Nephron progenitor cell (in vitro differentiated cells): ENCODE measurements around the gene METTL25B.

Experiments used
- DNase-seq: peaks from one replicate; pipeline ENCODE4 v3.0.0; 2021
- H3K27ac Mint-ChIP-seq: 2 replicates; pipeline ENCODE4 v1.8.0; 2021; ENCODE audit warnings: mild to moderate bottlenecking, moderate library complexity, mixed read lengths
- H3K27me3 Mint-ChIP-seq: 2 replicates; pipeline ENCODE4 v1.8.0; 2021; ENCODE audit warnings: mild to moderate bottlenecking, low read depth, mixed read lengths; ENCODE audit not compliant: poor library complexity
- H3K36me3 Mint-ChIP-seq: 2 replicates; pipeline ENCODE4 v1.8.0; 2021; ENCODE audit warnings: low read depth, mixed read lengths
- H3K4me1 Mint-ChIP-seq: 2 replicates; pipeline ENCODE4 v1.8.0; 2021; ENCODE audit warnings: mixed read lengths
- H3K4me3 Mint-ChIP-seq: 2 replicates; pipeline ENCODE4 v1.8.0; 2021; ENCODE audit warnings: mild to moderate bottlenecking, moderate library complexity, mixed read lengths
- H3K9me3 Mint-ChIP-seq: 2 replicates; pipeline ENCODE4 v1.8.0; 2021; ENCODE audit warnings: mild to moderate bottlenecking, moderate library complexity, mixed read lengths
- TF ChIP-seq, protein P1 (sequence below): fragments of 200-600 bp; sonication (generic); IDR thresholded peaks from 2 replicates; pipeline ENCODE4 v1.5.0; 2021; ENCODE audit warnings: antibody characterized with exemption

METTL25B gene

DNA sequence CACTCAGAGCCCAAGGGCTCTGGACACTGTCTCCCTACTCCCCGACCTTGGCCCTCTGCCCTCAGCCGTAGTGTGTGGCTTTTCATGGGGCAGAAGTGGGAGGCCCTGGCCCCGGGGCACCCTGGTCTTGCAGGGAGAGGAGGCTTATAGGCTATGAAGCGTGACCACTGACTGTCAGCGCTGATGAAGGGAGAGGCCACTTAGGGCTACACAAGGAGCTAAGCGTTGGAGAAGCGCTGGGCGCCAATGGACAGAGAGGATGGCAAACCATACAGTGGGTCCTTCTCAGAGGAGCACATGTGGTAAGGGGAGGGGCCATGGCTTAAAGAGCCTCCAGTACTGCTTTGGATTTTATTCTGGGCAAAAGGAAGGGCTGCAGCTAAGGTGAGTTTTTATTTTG, 30.8 kb upstream of the METTL25B start:
- Mint-ChIP-seq H3K4me3 (peak overlapping the region; percentile 65), H3K36me3 (peaks cover 48% of the 10 kb centered on the region), H3K9me3 (no peaks in the 10 kb centered on the region), H3K27me3 (peaks cover 4% of the 10 kb centered on the region), H3K4me1 (peaks cover 87% of the 10 kb centered on the region), H3K27ac (peak overlapping the region; percentile 96)
- TF ChIP-seq, protein P1, sequence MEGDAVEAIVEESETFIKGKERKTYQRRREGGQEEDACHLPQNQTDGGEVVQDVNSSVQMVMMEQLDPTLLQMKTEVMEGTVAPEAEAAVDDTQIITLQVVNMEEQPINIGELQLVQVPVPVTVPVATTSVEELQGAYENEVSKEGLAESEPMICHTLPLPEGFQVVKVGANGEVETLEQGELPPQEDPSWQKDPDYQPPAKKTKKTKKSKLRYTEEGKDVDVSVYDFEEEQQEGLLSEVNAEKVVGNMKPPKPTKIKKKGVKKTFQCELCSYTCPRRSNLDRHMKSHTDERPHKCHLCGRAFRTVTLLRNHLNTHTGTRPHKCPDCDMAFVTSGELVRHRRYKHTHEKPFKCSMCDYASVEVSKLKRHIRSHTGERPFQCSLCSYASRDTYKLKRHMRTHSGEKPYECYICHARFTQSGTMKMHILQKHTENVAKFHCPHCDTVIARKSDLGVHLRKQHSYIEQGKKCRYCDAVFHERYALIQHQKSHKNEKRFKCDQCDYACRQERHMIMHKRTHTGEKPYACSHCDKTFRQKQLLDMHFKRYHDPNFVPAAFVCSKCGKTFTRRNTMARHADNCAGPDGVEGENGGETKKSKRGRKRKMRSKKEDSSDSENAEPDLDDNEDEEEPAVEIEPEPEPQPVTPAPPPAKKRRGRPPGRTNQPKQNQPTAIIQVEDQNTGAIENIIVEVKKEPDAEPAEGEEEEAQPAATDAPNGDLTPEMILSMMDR = no peak
- DNase-seq = no peak

DNA sequence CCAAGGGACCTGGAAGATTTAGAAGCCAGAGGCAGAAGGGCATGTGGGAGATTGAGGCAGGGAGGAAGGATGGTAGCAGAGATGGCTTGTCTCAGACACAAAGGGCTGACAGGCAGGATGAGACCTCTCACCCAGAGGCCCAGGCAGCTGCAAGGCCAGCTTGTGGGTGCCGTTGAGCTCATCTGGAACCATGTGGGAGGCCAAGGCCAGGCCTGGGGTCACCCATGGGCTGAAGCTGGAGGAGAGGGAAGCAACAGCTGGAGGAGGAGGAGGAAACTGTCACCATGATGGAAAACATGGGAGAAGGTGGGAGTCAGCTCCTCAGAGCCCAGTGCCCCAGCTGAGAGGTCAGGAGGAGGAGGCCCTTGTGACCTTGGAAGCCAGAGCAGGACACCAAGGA, 29.3 kb upstream of the METTL25B start:
- DNase-seq = no peak
- H3K27ac Mint-ChIP-seq = peak overlapping the region; percentile 99
- H3K4me1 Mint-ChIP-seq = peaks cover 87% of the 10 kb centered on the region
- peaks cover 58% of the 10 kb centered on the region for H3K36me3 Mint-ChIP-seq
- TF ChIP-seq, protein P1 = no peak
- H3K4me3 Mint-ChIP-seq = peak overlapping the region; percentile 74
- peaks cover 4% of the 10 kb centered on the region for H3K27me3 Mint-ChIP-seq
- H3K9me3 Mint-ChIP-seq = no peaks in the 10 kb centered on the region

GRCh38 chr1:156700736-156701531, 27.3 kb upstream of the METTL25B start:
- no peak for DNase-seq
- TF ChIP-seq, protein P1 = no peak
- Mint-ChIP-seq H3K4me1 (peaks cover 83% of the 10 kb centered on the region), H3K27ac (peak overlapping the region; percentile 78), H3K27me3 (peaks cover 4% of the 10 kb centered on the region), H3K4me3 (peak overlapping the region; percentile 95), H3K9me3 (no peaks in the 10 kb centered on the region), H3K36me3 (peaks cover 62% of the 10 kb centered on the region)

GRCh38 chr1:156703336-156703735, 24.9 kb upstream of the METTL25B start:
- no peaks in the 10 kb centered on the region for H3K9me3 Mint-ChIP-seq
- H3K4me1 Mint-ChIP-seq = peaks cover 82% of the 10 kb centered on the region
- peak overlapping the region; percentile 95 for H3K4me3 Mint-ChIP-seq
- peaks cover 47% of the 10 kb centered on the region for H3K36me3 Mint-ChIP-seq
- peak overlapping the region; percentile 98 for H3K27ac Mint-ChIP-seq
- TF ChIP-seq, protein P1 = no peak
- DNase-seq = no peak
- no peaks in the 10 kb centered on the region for H3K27me3 Mint-ChIP-seq

DNA sequence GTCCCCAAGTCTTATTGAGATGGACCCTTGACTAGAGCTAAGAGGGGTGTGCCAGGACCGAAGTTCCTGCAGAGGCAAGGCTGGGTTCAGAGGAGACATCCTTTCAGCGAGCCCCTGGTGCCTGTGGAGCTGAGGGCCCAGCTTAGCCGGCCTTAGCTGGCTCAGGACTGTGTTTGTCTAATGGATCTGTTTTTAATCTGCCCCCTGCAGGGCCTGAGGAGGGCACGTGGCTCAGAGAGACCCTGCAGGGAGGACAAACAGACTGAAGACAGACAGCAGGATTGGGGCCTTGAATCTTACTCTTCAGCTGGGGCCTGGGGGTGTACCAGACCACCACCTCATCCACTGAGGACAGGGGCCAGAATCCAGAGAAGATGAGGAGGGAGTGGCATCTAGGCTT, 24.5 kb upstream of the METTL25B start:
- Mint-ChIP-seq H3K4me3 (peak overlapping the region; percentile 95), H3K27ac (peak overlapping the region; percentile 62), H3K9me3 (no peaks in the 10 kb centered on the region), H3K36me3 (peaks cover 43% of the 10 kb centered on the region), H3K4me1 (peaks cover 82% of the 10 kb centered on the region), H3K27me3 (no peaks in the 10 kb centered on the region)
- TF ChIP-seq, protein P1 = no peak
- DNase-seq = no peak
